D721Med (cell line): ENCODE measurements around the gene CHCHD5.
"Not testable (repeated sequence)": the region's sequence is repeated elsewhere in the genome, so short reads cannot be mapped to it uniquely, and the experiment has no call there.

ENCODE experiments used
- DNase-seq: peaks from one replicate; pipeline ENCODE4 v3.0.0; 2011; ENCODE audit warnings: low spot score; ENCODE audit not compliant: insufficient read length
- FAIRE-seq: peaks from 2 replicates; lab custom pipeline; 2011; peaks lifted over from hg19 to GRCh38; lab: Jason Lieb, UNC
- TF ChIP-seq, protein P1 (sequence below): IDR thresholded peaks from 2 replicates; pipeline ENCODE4 v1.5.1; 2012; ENCODE audit warnings: mild to moderate bottlenecking, control low read depth; ENCODE audit not compliant: insufficient read depth; ENCODE audit errors: missing control alignments

Gene CHCHD5

GRCh38 chr2:112603731-112604130 lies 19.3 kb downstream of the CHCHD5 start:
- DNase-seq (no peak), FAIRE-seq (no peak)
- TF ChIP-seq, protein P1, sequence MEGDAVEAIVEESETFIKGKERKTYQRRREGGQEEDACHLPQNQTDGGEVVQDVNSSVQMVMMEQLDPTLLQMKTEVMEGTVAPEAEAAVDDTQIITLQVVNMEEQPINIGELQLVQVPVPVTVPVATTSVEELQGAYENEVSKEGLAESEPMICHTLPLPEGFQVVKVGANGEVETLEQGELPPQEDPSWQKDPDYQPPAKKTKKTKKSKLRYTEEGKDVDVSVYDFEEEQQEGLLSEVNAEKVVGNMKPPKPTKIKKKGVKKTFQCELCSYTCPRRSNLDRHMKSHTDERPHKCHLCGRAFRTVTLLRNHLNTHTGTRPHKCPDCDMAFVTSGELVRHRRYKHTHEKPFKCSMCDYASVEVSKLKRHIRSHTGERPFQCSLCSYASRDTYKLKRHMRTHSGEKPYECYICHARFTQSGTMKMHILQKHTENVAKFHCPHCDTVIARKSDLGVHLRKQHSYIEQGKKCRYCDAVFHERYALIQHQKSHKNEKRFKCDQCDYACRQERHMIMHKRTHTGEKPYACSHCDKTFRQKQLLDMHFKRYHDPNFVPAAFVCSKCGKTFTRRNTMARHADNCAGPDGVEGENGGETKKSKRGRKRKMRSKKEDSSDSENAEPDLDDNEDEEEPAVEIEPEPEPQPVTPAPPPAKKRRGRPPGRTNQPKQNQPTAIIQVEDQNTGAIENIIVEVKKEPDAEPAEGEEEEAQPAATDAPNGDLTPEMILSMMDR, result no peak

DNA sequence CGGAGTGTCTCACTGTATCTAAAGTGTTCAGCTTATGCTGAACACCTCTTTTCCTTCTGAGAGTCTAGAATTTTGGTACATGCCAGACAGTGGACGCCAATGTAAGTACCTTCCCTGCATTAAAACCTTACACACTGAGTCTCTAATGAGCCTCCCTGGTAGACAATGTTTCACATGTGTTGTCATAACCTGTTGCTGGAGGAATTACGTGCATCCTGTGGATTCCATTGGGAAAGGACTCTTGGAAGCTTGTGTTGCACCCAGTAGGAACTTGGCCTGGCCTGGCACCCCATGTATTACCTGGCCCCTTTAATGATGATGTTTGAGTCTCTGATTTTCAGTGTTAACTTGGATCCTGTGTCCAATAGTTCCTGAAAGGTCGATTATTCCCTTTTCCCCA lies 20.5 kb downstream of the CHCHD5 start:
- TF ChIP-seq, protein P1, result no peak
- FAIRE-seq (no peak), DNase-seq (no peak)

DNA sequence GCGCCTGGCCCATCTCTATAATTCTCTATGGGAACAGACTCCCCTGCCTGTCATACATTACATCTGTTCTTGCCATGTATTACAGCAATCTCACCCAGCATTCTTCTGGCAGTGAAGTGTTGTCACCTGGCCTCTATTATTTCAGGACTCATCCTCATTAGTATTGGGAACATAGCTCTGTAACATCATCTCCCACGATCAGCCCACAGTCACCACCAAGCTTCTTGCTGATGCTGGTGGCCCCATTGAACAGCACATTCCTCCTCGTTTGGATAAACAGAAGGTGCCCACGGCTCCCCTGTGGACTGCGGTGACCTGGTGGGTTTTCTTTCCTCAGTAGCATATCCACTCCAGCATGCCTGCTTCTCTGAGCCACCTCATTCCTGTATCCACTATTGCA lies 21.5 kb downstream of the CHCHD5 start:
- no peak for FAIRE-seq
- TF ChIP-seq, protein P1, result no peak

GRCh38 chr2:112606547-112606946 lies 22.1 kb downstream of the CHCHD5 start:
- FAIRE-seq (no peak), DNase-seq (no peak)
- TF ChIP-seq, protein P1, result no peak

More for the DNA sequence above, 21.5 kb downstream of the CHCHD5 start:
- DNase-seq, result no peak

DNA sequence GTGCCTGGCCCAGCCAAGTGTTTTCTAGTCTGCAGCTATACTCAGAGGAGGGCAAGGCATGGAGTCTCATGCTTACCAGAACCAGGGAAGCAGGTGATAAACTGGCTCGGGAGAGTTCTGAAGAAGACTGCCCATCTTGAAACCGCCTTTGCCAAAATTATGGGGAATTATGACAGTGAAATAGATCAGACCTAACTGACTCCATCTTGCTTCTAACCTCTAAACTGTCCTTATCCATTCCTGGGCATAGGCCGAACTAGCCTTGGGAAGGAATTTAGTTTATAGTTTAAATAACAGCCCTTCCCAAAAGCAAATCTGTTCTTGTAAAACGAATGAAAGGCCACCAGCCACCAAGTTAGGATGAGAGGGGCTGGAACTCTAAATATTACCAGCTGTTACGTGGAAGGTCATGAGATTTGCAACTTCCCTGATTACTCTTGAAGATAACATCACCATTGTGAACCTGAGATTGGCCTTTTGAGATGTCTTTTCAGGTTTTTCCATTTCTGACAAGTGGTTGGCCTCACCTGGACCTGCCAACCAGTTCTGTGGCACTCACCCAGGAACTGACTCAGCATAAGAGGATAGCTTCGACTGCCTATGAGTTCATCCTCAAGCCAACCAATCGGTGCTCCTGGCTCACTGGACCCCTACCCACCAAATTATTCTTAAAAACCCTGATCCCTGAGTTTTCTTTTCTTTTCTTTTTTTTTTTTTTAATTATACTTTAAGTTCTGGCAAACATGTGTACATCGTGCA lies 23.4 kb downstream of the CHCHD5 start:
- TF ChIP-seq, protein P1, result no peak
- FAIRE-seq (no peak), DNase-seq (no peak)

DNA sequence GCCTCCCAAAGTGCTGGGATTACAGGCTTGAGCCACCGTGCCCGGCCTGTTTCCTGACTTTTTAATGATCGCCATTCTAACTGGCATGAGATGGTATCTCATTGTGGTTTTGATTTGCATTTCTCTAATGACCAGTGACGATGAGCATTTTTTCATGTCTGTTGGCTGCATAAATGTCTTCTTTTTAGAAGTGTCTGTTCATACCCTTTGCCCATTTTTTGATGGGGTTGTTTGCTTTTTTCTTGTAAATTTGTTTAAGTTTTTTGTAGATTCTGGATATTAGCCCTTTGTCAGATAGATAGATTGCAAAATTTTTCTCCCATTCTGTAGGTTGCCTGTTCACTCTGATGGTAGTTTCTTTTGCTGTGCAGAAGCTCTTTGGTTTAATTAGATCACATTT lies 24.9 kb downstream of the CHCHD5 start:
- not testable (repeated sequence) for FAIRE-seq, DNase-seq

DNA sequence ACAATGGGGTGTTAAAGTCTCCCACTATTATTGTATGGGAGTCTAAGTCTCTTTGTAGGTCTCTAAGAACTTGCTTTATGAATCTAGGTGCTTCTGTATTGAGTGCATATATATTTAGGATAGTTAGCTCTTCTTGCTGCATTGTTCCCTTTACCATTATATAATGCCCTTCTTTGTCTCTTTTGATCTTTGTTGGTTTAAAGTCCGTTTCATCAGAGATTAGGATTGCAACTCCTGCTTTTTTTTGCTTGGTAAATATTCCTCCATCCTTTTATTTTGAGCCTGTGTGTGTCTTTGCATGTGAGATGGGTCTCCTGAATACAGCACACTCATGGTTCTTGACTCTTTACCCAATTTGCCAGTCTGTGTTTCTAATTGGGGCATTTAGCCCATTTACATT lies 27.9 kb downstream of the CHCHD5 start:
- DNase-seq, FAIRE-seq: not testable (repeated sequence)

GRCh38 chr2:112614201-112614840 lies 29.9 kb downstream of the CHCHD5 start:
- no peak for FAIRE-seq
- TF ChIP-seq, protein P1, result no peak
- no peak for DNase-seq
